ENCODE measurements around the gene TDRD5.

TDRD5 gene

GRCh38 chr1:179591592-179592580 lies at the start of gene TDRD5:
Gene TDRD5, plus strand, starts transcription at chr1:179591832. Its CDS starts 784 bp downstream, at chr1:179592616.
- DNase-seq (ENCODE audit: low read depth, low spot score), result no peak

GRCh38 chr1:179545321-179545720 lies 46.3 kb upstream of the TDRD5 start:
- no peak for DNase-seq (ENCODE audit: low read depth, low spot score)

GRCh38 chr1:179547021-179547535 lies 44.6 kb upstream of the TDRD5 start:
- DNase-seq (ENCODE audit: low read depth, low spot score), result no peak

GRCh38 chr1:179548666-179549367 lies 42.8 kb upstream of the TDRD5 start:
- no peak for DNase-seq (ENCODE audit: low read depth, low spot score)

GRCh38 chr1:179549368-179549700 lies 42.3 kb upstream of the TDRD5 start:
- no peak for DNase-seq (ENCODE audit: low read depth, low spot score)

GRCh38 chr1:179550746-179551682 lies 40.6 kb upstream of the TDRD5 start:
- DNase-seq (ENCODE audit: low read depth, low spot score), result no peak

GRCh38 chr1:179554427-179554826 lies 37.2 kb upstream of the TDRD5 start:
- DNase-seq (ENCODE audit: low read depth, low spot score), result no peak

GRCh38 chr1:179558078-179558477 lies 33.6 kb upstream of the TDRD5 start:
- no peak for DNase-seq (ENCODE audit: low read depth, low spot score)

GRCh38 chr1:179575497-179576314 lies 15.9 kb upstream of the TDRD5 start, which contains the start of gene NPHS2:
Gene NPHS2, minus strand, starts transcription at chr1:179575948. Its CDS starts 84 bp downstream, at chr1:179575864.
- DNase-seq (ENCODE audit: low read depth, low spot score), result no peak

GRCh38 chr1:179576509-179576908 lies 15.1 kb upstream of the TDRD5 start:
- DNase-seq (ENCODE audit: low read depth, low spot score), result no peak

GRCh38 chr1:179583771-179584320 lies 7.8 kb upstream of the TDRD5 start:
- DNase-seq (ENCODE audit: low read depth, low spot score), result no peak

GRCh38 chr1:179586107-179586823 lies 5.4 kb upstream of the TDRD5 start:
- no peak for DNase-seq (ENCODE audit: low read depth, low spot score)

GRCh38 chr1:179587336-179587735 lies 4.3 kb upstream of the TDRD5 start:
- no peak for DNase-seq (ENCODE audit: low read depth, low spot score)

GRCh38 chr1:179588425-179589024 lies 3.1 kb upstream of the TDRD5 start:
- DNase-seq (ENCODE audit: low read depth, low spot score), result no peak

- DNase-seq (ENCODE audit: low read depth, low spot score), result no peak
These were observed 2.1 kb upstream of the TDRD5 start for GRCh38 chr1:179589509-179589908.

GRCh38 chr1:179590671-179591070 lies 961 bp upstream of the TDRD5 start:
- DNase-seq (ENCODE audit: low read depth, low spot score), result no peak

GRCh38 chr1:179591253-179591591 lies 410 bp upstream of the TDRD5 start:
- no peak for DNase-seq (ENCODE audit: low read depth, low spot score)

- DNase-seq (ENCODE audit: low read depth, low spot score), result no peak
These were observed 7.0 kb downstream of the TDRD5 start for GRCh38 chr1:179598631-179599030.

- no peak for DNase-seq (ENCODE audit: low read depth, low spot score)
These were observed 8.1 kb downstream of the TDRD5 start for GRCh38 chr1:179599623-179600249.
